Amniotic stem cell (primary cell): ENCODE results near the gene SLC44A5.
A peak's percentile ranks its signal among the peaks of the same experiment; 100 is the strongest.
"Not testable (repeated sequence)": the region's sequence is repeated elsewhere in the genome, so short reads cannot be mapped to it uniquely, and the experiment has no call there.

Source experiments
- DNase-seq: peaks from one replicate; lab custom pipeline; 2025; lab: John Stamatoyannopoulos, UW

The SLC44A5 gene

DNA sequence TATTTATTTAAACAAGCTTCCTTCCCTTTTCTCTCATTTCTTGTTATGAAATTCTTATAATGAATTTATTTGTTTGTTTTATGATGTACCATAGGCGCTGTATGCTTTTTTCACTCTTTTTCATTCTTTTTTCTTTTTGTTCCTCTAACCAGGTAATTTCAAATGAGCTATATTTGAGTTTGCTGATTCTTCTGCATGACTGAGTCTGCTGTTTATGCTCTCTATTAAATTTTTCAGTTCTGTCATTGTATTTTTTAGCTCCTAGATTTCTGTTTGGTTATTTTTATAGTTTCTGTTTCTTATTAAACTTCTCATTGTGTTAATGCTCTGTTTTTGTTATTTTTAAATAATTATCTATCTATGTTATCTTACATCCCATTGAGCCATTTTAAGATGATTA is 244.3 kb downstream of the SLC44A5 start:
- no peak for DNase-seq

DNA sequence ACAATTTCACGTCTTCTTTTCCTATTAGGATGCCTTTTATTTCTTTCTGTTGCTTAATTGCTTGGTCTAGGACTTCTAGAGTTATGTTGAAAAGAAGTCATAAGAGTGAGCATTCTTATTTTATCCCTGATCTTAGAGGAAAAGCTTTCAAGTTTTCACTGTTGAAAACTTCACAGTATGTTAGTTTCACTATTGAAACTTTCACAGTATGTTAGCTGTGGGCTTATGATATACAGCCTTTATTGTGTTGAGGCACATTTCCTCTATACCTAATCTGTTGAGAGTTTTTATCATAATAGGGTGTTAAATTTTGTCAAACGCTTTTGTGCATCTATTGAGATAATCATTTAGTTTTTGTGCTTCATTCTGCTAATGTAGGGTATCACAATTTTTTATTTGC is 249.7 kb downstream of the SLC44A5 start:
- DNase-seq, result no peak

DNA sequence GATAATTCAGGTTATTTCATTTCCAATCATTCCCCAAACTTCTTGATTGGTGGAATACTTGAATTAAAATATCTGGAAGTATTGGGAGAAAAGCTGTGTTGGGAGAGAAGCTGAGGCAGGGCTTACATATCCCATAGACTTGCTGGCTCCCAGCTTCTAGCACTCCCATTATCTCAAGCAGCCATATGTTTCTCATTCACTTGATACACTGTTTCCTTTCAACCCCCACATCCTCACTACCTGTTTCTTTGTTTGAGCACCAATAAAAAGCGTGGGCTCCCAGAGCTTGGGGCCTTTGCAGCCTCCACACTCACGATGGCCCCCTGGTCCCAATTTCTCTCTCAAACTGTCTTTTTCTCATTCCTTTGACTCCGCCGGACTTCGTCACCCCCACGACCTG is 256.6 kb downstream of the SLC44A5 start:
- not testable (repeated sequence) for DNase-seq

DNA sequence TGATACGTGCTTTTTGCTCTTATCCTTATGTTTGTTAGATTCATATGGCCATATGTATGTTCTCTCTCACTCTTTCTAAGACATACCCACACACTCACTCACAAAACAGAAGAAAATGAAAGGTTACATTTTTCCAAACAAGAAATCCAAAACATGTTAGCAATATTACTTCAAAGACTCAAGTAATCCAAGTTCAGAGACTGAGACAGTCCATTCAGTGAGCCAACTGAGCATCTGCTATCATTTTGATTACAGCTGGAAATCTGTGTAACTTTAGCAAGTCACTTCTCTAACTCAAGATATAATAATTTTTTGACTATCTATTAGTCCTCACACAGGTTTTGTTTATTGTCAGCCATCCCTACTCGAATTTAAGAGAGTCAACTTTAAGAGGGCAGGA is 257.9 kb downstream of the SLC44A5 start:
- no peak for DNase-seq

DNA sequence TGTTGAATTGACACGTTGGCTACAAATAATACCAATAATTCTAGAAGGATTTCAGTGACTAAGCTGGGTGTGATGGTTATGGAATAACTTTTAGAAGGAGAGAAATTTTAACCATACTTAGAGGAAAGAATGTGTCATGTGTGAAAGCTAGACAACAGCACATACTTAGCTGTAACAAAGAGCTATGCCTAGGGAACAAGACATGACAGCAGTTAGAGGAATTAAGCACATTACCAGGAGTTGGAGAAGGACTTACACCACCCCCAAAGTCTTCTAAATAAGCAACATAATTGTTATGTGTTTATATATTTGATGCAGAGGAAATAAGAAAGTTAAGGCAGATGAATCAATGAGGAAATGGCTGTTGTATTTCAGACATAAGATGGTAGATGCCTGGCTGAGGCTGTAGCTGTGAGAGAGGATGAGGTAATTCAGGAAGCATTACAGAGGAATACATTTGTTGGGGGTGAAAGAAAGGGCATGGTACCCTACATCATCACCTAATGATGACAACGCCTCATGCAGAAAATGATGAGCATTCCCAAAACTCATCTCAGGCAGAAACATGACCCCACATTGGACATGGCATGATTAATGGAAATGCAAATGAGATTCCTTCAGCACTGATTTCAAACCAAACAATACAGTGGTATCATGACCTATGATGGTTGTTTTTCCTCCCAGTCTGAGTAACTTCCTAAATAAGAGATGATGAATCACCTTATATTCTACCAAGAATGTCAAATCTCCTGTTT is 265.2 kb downstream of the SLC44A5 start:
- peak; percentile 52 for DNase-seq

DNA sequence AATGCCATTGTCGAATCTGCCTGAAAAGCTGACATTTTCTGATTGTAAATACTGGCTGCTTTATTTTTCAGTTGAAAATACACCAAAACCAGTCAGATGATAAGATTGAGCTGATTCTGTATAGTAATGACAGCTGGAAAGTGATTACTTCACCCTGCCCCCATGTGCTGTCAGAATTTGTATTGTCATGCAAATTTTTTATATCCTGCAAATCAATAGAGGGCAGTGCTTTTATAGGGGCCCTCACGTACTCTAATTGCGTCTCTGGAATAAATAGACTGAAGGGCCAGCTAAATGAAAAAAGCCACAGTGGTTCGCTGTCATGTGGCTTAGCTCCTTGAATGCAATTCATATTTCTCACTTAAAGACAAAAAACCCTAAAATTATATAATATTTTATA is 268.1 kb downstream of the SLC44A5 start:
- no peak for DNase-seq

DNA sequence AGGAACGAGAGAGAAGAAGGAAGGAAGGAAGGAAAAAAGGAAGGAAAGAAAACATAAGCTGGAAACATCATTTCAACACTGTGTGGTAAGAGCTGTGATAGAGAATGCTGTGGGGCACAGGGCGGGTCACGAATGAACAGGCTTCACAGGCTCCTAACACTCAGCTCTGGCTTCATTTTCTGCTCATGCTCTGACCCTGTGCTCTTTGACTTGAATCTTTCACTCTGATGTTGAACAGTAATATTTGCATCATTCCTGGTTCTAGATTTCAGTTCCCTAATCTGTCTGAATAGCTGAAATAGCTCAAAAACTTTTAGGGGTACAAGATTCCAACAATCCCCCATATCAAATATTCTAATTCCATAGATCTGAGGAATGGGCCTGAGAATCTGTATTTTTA is 269.4 kb downstream of the SLC44A5 start:
- DNase-seq, result no peak

DNA sequence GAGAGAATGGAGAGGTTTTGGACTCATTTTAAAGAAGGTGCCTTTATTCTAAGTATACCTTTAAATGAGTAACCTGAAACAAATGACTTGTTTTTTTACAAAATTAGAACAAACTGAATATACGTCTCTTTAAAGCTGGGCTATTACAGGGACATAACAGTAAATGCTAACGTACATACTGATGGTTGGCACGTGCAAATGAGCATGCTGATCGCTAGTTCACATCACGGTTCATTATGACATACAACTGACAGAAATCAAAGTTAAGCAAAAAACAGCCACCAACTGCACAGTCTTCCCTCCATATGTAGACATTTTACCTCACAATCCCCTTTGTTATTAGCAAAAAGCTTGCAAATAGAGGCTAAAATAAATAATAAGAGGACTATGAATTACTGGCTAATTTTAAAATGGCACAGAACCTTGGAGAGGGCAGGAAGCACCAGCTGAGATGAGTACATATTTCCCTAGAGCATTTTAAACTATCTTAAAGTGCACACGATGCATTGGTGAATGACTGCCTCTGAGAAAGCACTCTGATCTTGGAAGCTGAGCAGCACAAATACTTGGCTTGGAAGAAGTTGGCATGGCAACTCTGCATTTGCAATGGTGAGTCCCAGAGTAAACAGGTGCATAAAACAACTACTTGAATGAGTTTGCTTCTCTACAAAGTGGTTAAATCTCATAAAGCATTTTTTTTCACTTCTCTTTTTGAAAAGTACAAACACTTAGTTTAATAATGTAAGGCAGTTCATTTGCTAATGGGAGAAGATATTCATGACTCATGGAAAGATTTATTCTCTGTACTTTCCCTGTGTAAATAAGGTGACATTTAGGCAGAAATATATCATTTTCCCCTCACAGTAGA is 272.1 kb downstream of the SLC44A5 start:
- DNase-seq, result no peak

DNA sequence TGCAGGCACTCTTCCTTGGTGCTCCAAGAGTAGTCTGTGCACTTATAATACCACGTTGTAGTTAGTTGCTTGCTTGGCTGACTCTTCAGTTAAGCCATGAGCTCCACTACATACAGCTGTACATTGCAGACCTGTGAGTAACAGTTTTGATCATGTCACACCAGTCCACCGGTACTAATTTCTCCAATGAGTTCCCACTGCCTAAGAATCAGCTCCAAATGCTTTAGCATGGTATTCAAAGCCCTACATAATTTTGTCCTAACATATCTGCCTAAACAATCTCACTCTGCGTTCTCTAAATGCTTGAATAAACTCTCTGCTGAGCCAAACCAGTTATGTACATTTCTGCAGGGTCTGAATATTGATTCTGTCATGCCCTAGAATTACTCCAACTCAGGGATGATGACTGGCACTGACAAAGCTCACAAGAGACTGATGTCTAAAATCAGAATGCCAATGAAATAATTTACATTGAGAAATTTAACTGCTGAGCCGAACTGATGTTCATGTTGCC is 276.0 kb downstream of the SLC44A5 start:
- no peak for DNase-seq

DNA sequence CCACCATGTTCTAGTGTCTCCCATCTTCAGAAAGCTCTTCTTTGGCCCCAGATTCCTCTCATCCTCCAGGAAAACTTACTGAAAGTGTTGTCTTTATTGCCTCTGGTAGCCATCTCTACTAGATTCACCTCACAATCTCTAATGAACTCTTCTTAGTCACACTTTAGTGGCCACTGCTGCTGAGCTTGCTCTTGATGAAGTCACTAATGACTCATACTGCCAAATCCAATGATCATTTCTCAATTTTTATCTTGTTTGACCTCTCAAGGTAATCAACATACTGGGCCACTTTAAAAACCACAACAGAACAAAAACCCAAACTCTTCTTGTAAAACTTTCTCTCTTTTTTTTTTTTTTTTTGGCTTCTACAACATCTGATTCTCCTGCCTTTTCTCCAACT is 280.3 kb downstream of the SLC44A5 start:
- no peak for DNase-seq

DNA sequence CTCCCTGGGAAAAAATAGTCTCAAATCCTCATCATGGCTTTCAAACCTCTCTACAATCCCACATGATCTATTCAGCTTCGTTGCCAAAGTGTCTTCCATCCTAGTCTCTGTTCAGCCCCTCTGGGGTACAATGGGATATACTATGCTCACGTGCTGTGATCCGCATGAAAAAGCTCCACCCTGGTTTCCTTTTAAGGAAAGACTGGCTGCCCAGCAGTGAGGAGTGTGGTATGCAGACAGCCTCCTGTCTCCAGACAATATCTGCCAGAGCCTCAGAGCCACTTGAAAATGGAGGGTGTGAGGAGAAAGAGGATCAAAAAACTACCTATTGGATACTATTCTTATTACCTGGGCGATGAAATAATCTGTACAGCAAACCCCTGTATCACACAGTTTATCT is 282.2 kb downstream of the SLC44A5 start:
- DNase-seq, result no peak

DNA sequence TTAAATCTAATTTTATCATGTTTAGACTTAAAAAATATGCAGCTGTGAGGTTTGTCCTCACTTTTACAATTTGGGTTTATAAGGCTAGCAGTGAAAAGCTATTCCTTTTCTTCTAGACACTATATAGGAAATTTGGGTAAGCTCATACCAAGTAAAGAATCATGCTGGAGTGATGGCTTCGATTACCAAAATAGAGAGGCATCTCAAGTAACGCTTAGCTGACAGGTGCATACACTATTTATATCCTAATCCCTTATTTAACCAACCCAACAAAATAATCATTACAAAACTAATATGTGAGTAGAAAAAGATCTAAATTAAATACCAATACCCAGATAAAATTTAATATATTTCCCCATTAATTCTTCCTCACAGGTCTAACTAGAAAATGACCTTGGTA is 283.5 kb downstream of the SLC44A5 start:
- no peak for DNase-seq

DNA sequence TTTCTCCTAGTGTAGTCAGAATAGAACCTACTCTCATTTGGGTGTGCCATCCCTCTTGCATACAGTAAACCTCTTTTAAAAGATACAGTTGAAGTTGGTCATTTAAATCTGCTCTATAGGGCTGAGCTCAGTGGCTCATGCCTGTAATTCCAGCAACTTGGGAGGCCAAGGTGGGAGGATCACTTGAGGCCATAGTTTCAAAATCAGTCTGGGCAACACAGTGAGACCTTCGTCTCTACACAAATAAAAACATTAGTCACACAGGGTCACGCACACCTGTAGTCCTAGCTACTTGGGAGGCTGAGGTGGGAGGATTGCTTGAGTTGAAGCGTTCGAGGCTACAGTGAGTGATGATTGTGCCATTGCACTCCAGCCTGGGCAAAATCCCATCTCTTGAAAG is 292.9 kb downstream of the SLC44A5 start:
- DNase-seq, result no peak

DNA sequence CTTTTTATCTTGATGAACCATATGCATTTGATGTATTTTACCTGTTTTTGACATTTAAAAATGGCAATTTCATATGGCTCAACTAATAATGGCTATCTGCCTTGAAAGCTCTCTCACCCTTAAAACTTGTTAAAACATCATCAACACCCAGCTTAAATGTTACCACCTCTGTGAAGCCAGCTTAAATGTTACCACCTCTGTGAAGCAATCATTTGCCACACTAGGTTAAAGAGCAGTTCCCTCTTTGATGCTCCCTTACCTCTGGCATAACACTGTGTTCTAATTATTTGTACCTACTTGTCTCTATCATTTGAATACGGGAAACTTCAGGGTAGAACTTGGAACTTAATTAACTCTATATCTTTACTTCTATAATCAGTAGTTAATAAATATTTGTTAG is 294.7 kb downstream of the SLC44A5 start:
- DNase-seq, result no peak

DNA sequence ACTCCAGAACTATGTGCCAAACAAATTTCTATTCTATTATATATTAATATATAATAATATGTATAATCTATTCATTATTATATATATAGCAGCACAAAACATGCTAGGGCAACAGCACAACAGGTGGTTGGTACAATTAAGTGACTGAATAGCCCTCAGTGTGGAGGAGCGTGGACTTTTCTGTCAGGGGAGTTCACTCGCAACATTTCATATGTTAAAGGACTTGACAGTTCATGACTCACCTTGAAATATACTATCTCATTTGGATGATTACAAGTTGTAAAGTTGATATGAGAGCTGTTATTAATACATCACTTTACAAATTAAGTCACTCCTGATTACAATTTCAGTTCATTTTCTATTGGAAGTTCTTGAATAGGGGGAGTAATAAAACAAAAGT is 298.3 kb downstream of the SLC44A5 start:
- DNase-seq, result no peak

DNA sequence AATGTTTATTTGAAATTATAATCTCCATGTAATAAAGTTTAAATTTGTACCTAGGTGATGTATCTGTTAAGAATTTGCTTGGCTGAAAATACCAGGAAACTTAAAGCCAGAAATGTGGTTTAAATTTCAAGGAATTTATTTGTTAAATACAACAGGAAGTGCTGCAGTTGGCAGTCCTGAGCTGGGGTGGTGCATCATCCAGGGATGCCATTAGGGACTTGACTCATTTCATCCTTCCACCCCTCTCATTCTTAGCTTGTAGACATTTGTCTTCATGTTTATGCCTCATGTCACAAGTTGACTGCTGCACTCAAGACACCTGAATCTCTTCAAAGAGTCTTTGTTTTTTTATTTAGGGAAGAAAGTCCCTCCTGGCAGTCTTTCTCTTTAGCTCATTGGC is 300.8 kb downstream of the SLC44A5 start:
- no peak for DNase-seq

DNA sequence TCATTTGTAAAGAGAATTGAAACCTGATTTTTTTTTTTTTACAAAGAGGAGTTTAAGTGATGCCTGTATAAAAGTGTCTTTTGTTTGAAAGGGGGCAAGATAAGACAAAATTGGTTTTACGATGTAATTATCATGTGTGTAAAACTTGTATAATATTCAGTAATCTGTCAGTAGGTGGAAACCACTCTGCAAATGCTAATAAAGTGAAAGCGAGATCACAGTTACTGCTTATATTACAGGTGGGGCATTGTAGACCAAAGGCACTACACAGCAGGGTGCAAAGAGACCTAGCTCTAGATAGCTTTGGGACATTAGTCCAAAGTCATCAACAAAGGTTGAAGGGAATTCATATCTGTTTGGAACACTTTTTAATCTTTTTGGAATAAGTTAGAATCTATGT is 302.5 kb downstream of the SLC44A5 start:
- no peak for DNase-seq

DNA sequence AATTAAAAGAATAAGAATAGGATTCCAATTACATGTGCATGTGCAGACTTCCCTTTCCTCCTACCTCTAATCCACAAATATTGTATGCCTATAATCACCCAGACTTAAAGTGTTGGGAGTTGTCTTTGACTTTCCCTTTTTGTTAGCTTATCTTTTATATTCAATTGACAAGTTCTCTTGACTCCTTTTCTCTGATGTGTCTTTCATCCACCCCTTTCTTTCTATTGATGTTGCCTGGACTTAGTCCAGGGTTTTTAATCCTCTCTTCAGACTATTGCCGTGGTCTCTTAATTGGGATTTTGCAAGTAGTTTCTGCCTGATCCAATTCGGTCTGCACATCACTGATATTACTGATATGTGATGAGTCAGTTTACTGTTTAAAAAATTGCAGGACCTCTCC is 305.9 kb downstream of the SLC44A5 start:
- DNase-seq, result no peak

DNA sequence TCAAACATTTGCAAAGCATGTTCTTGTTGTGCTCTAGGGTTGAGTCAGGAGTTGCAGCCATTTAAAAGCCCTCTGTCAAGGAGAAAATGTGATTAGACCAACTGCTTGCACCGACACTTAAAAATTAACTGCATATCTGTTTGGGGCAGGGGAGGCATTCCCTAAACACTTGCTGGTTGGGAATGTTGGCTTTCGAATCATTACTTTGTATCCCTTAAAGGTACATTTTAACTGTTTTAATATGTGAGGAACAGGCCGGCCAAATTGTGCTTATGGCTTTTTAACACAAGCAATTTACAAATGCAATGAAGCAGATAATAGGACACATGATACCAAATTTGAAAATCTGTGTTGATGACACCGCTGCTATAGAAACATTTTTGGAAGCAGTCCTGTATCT is 317.6 kb downstream of the SLC44A5 start:
- DNase-seq, result no peak

DNA sequence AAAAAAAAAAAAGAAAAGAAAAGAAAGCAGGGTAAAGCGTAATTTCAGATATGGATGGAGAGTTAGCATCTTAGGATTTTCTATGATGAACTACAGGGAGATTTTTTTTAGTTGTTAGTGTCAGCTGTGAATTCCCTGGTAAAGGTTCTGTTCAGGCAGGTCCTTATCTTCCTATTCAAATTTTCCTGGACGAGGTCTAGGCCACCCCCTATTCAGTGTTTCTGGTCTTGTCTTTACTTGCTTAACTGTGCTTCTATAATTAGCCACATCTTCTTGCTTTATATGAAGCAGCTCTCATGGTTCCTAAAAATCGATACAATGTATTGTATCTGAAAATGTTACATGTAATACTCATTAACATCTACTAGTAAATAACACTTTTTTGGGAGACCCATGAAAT is 318.9 kb downstream of the SLC44A5 start:
- no peak for DNase-seq

DNA sequence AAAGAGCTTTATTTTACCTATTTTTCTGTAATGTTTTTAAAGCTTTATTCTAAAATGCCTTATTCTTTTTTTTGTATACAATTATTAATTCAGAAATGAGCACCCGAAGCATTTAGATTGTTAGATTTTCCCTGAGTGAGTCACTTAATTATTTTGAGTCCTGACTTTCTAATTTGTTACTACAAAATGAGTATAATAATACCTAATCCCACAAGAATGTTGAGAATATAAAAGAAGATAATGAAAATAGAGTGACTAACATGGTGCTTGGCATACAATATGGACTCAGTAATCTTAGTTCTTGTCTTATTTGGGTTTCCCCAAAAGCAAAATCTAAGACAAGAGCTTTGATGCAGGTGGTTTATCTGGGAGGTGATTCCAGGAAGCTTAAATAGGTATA is 334.5 kb downstream of the SLC44A5 start:
- no peak for DNase-seq

DNA sequence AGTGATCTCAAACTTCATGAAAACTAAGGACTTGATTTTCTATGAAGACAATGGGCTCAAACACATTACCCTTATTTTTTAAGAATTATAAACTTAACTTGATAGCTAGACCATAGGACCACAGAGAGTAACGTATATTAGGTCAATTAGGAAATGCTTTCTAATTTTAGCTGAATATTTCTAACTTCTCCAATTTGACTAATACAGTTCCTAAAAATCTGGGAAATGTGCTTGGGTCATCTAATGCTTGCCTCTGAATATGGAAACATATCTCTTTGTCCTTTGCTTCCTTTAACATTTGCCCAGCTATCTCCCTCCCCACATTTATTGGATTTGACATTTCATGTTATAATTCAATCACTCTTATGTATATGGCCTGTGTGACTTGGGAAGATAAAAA is 335.3 kb downstream of the SLC44A5 start:
- no peak for DNase-seq

DNA sequence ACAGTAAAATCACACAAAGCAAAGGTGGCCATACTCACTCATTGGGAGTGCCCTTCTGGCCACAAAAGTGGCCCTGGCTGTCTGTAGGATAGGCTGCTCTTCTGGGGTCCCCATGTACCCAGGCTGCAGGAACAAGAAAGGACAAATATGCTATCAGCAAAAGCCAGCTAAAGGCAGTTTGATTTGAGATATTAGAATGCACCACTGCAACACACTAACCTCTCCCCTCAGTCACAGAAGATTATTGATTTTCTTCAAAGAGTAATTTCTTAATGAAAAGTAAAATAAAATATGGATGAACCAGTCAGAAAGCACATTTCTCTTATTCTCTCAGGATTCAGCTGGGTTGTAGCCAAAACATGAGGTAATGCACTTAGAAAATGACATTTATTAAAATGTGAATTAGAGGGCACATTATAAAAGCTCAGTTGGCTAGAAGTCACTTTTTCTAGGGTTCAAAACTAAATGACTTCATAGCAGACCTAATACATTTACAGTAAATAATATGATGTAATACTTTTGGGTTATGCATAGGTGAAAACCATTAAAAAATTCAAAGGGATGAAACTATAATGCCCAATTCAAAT is 335.9 kb downstream of the SLC44A5 start:
- no peak for DNase-seq
